ENCODE results near the gene TMEM119. TPM values are rescaled to one million over a fixed set of nuclear protein-coding genes. Genes with fewer than 3 reads are reported as not detected.

Gene TMEM119
- total RNA-seq, 1 donor from 2014 or later, result 34.6 TPM

- Histone ChIP-seq H3K9me3 (no peaks in the 10 kb centered on the region), H3K4me1 (peaks cover 10% of the 10 kb centered on the region), H3K4me3 (no peak overlapping the region), H3K27me3 (no peaks in the 10 kb centered on the region), H3K27ac (no peak overlapping the region), H3K36me3 (no peaks in the 10 kb centered on the region)
- TF ChIP-seq POLR2A (IDR thresholded peaks at IDR 0.05) (no peak), CTCF (IDR thresholded peaks at IDR 0.05) (no peak), POLR2AphosphoS5 (IDR thresholded peaks at IDR 0.05; ENCODE audit: insufficient read depth in 1 of 2, low read depth in 1 of 2) (no peak)
- no peak for DNase-seq (ENCODE audit: extremely low spot score in 2 of 2)
- intact Hi-C loops (cut with DNase I), result no loop called here
Observed at GRCh38 chr12:108616359-108616758, 18.5 kb upstream of the TMEM119 start.

- Histone ChIP-seq H3K27ac (no peak overlapping the region), H3K4me1 (peaks cover 10% of the 10 kb centered on the region), H3K4me3 (no peak overlapping the region), H3K27me3 (no peaks in the 10 kb centered on the region), H3K36me3 (no peaks in the 10 kb centered on the region), H3K9me3 (no peaks in the 10 kb centered on the region)
- DNase-seq (ENCODE audit: extremely low spot score in 2 of 2), result no peak
- intact Hi-C loops (cut with DNase I), result no loop called here
- TF ChIP-seq POLR2AphosphoS5 (IDR thresholded peaks at IDR 0.05; ENCODE audit: insufficient read depth in 1 of 2, low read depth in 1 of 2) (no peak), CTCF (IDR thresholded peaks at IDR 0.05) (no peak), POLR2A (IDR thresholded peaks at IDR 0.05) (no peak)
Observed at GRCh38 chr12:108615918-108616317, 18.0 kb upstream of the TMEM119 start.

GRCh38 chr12:108614639-108615038 is 16.8 kb upstream of the TMEM119 start:
- Histone ChIP-seq H3K4me1 (peaks cover 10% of the 10 kb centered on the region), H3K27ac (no peak overlapping the region), H3K36me3 (no peaks in the 10 kb centered on the region), H3K27me3 (no peaks in the 10 kb centered on the region), H3K9me3 (no peaks in the 10 kb centered on the region), H3K4me3 (no peak overlapping the region)
- DNase-seq (ENCODE audit: extremely low spot score in 2 of 2), result no peak
- intact Hi-C loops (cut with DNase I), result no loop called here
- TF ChIP-seq CTCF (IDR thresholded peaks at IDR 0.05) (no peak), POLR2AphosphoS5 (IDR thresholded peaks at IDR 0.05; ENCODE audit: insufficient read depth in 1 of 2, low read depth in 1 of 2) (no peak), POLR2A (IDR thresholded peaks at IDR 0.05) (no peak)

- no peak for DNase-seq (ENCODE audit: extremely low spot score in 2 of 2)
- Histone ChIP-seq H3K27me3 (no peaks in the 10 kb centered on the region), H3K4me1 (peaks cover 10% of the 10 kb centered on the region), H3K9me3 (no peaks in the 10 kb centered on the region), H3K4me3 (no peak overlapping the region), H3K36me3 (no peaks in the 10 kb centered on the region), H3K27ac (no peak overlapping the region)
- TF ChIP-seq CTCF (IDR thresholded peaks at IDR 0.05) (no peak), POLR2A (IDR thresholded peaks at IDR 0.05) (no peak), POLR2AphosphoS5 (IDR thresholded peaks at IDR 0.05; ENCODE audit: insufficient read depth in 1 of 2, low read depth in 1 of 2) (no peak)
- intact Hi-C loops (cut with DNase I), result no loop called here
Observed at GRCh38 chr12:108614041-108614440, 16.2 kb upstream of the TMEM119 start.

GRCh38 chr12:108613548-108613947 is 15.7 kb upstream of the TMEM119 start:
- no peak for TF ChIP-seq POLR2A (IDR thresholded peaks at IDR 0.05)
- TF ChIP-seq CTCF (IDR thresholded peaks at IDR 0.05), result no peak
- H3K9me3 ChIP-seq, result no peaks in the 10 kb centered on the region
- no peak overlapping the region for H3K27ac ChIP-seq
- no peak overlapping the region for H3K4me3 ChIP-seq
- DNase-seq (ENCODE audit: extremely low spot score in 2 of 2), result no peak
- no peaks in the 10 kb centered on the region for H3K27me3 ChIP-seq
- intact Hi-C loops (cut with DNase I), result no loop called here
- H3K36me3 ChIP-seq, result no peaks in the 10 kb centered on the region
- H3K4me1 ChIP-seq, result peaks cover 8% of the 10 kb centered on the region
